Neutrophil (primary cell): Measurements from ENCODE around the gene DLGAP3.

Source experiments
- H3K27ac ChIP-seq: fragments of 200-600 bp; sonication (generic); 2 replicates; pipeline ENCODE4 v1.5.1; 2016; ENCODE audit warnings: mild to moderate bottlenecking, moderate library complexity
- H3K27me3 ChIP-seq: fragments of 200-600 bp; sonication (generic); 2 replicates; pipeline ENCODE4 v1.6.0; 2016; ENCODE audit warnings: mild to moderate bottlenecking
- H3K36me3 ChIP-seq: fragments of 200-600 bp; sonication (generic); 2 replicates; pipeline ENCODE4 v1.5.1; 2017
- H3K4me1 ChIP-seq, 2 experiments: fragments of 200-600 bp in 1 of 2; sonication (generic) in 1 of 2; 1 replicate in 1 of 2; 2 replicates in 1 of 2; pipeline versions ENCODE4 v1.5.1 to v1.6.1; 2013 to 2016; ENCODE audit warnings: low read depth in 1 of 2, low read length in 1 of 2, mild to moderate bottlenecking in 1 of 2, moderate library complexity in 1 of 2; ENCODE audit not compliant: control insufficient read depth in 1 of 2, insufficient read depth in 1 of 2
- H3K4me3 ChIP-seq, 2 experiments: fragments of 200-600 bp in 1 of 2; sonication (generic) in 1 of 2; 1 replicate in 1 of 2; 2 replicates in 1 of 2; pipeline ENCODE4 v1.5.1; 2013 to 2016; ENCODE audit warnings: low read depth in 1 of 2, low read length in 1 of 2, mild to moderate bottlenecking in 1 of 2, moderate library complexity in 1 of 2
- H3K9me3 ChIP-seq: fragments of 200-600 bp; sonication (generic); 2 replicates; pipeline ENCODE4 v1.5.1; 2016
- TF ChIP-seq, protein P1 (sequence below): fragments of 200-600 bp; sonication (generic); IDR thresholded peaks from 2 replicates; pipeline ENCODE4 v1.5.1; 2016; ENCODE audit warnings: antibody characterized with exemption

The DLGAP3 gene

DNA sequence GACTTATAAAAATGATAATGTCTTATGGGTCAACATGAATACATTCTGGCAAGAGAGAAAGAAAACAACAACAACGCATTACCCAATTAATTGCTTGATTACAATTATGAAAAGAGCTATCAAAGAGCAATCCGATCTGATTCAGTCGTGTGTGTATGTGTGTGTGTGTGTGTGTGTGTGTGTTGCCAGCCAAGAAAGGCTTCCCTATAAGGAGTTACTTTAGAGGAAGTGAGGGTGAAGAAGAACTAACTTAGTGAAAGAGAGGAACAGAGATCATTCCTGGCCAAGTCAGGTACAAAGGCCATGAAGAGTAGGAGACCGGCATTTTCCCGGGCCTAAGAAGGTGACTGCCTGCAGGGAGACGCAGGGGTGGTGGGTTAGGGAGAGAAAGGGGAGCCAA is 46.3 kb upstream of the DLGAP3 start:
- H3K27me3 ChIP-seq, result peaks cover 13% of the 10 kb centered on the region
- H3K4me1 ChIP-seq, result peaks cover 0 to 2% of the 10 kb centered on the region in 2 experiments
- no peak overlapping the region for H3K4me3 ChIP-seq
- H3K27ac ChIP-seq, result no peak overlapping the region
- TF ChIP-seq, protein P1, sequence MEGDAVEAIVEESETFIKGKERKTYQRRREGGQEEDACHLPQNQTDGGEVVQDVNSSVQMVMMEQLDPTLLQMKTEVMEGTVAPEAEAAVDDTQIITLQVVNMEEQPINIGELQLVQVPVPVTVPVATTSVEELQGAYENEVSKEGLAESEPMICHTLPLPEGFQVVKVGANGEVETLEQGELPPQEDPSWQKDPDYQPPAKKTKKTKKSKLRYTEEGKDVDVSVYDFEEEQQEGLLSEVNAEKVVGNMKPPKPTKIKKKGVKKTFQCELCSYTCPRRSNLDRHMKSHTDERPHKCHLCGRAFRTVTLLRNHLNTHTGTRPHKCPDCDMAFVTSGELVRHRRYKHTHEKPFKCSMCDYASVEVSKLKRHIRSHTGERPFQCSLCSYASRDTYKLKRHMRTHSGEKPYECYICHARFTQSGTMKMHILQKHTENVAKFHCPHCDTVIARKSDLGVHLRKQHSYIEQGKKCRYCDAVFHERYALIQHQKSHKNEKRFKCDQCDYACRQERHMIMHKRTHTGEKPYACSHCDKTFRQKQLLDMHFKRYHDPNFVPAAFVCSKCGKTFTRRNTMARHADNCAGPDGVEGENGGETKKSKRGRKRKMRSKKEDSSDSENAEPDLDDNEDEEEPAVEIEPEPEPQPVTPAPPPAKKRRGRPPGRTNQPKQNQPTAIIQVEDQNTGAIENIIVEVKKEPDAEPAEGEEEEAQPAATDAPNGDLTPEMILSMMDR, result no peak
- H3K36me3 ChIP-seq, result peaks cover 27% of the 10 kb centered on the region
- H3K9me3 ChIP-seq, result no peaks in the 10 kb centered on the region

DNA sequence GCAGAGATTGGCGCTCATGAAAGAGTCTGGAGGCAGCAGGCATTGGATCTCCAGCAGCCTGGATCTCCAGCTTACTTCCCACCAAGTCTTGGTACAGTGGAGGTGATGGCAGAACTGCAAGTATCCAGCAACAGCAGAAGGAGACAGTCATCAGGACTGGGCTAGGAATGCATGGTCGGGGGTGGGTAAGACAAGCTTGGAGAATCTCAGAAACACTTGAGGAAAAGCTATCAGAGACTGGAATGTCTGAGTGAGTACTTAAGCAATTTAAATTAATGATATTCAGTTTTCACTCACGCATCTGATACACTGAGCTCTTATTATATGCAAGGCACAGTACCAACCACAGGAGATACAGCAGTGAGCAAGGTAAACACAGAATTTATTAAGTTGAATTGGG is 45.9 kb upstream of the DLGAP3 start:
- Histone ChIP-seq H3K9me3 (no peaks in the 10 kb centered on the region), H3K27me3 (peaks cover 14% of the 10 kb centered on the region), H3K4me3 (no peak overlapping the region), H3K36me3 (peaks cover 22% of the 10 kb centered on the region), H3K4me1 (peaks cover 0 to 2% of the 10 kb centered on the region in 2 experiments), H3K27ac (no peak overlapping the region)
- TF ChIP-seq, protein P1, result no peak

DNA sequence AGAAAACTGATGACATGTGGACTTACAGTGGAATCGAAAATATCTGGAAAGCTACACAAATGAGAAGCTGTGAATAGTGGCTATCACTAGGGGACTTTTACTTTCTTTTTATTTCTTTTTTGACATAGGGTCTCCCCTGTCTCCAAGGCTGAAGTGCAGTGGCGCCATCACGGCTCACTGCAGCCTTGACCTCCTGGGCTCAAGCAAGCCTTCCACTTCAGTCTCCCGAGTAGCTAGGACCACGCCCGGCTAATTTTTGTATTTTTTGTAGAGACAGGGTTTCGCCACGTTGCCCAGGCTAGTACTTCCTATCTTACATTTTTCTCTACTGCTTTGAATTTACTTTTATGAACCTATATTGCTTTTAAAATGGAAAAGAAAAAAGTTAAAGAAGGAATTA is 45.2 kb upstream of the DLGAP3 start:
- no peak overlapping the region for H3K4me3 ChIP-seq

DNA sequence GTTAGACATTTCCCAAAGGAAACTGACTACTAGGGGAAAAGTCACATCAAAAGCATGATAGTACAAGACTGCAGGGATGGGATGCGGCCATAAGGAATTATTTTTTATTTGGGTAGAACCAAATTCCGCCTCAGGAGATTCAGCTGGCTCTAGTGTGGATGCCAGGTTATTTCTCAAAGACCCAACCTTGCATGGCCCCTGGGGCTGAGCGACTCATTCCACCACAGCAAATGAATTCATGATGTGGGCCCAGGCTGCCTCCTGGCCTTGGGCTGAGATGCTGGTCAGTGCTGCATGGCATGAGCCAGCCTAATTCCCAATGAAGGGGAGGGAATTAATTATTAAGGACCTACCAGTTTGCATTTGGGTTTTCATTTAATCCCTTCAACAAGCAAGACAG is 43.9 kb upstream of the DLGAP3 start:
- TF ChIP-seq, protein P1, result no peak
- peaks cover 13% of the 10 kb centered on the region for H3K36me3 ChIP-seq
- no peak overlapping the region for H3K27ac ChIP-seq
- H3K4me1 ChIP-seq, result peaks cover 0 to 2% of the 10 kb centered on the region in 2 experiments
- H3K4me3 ChIP-seq, result no peak overlapping the region
- no peaks in the 10 kb centered on the region for H3K9me3 ChIP-seq
- peaks cover 14% of the 10 kb centered on the region for H3K27me3 ChIP-seq

More for the DNA sequence above, 45.2 kb upstream of the DLGAP3 start:
- H3K27ac ChIP-seq, result no peak overlapping the region
- peaks cover 22% of the 10 kb centered on the region for H3K36me3 ChIP-seq
- no peaks in the 10 kb centered on the region for H3K9me3 ChIP-seq
- H3K4me1 ChIP-seq, result peaks cover 0 to 2% of the 10 kb centered on the region in 2 experiments
- TF ChIP-seq, protein P1, result no peak
- H3K27me3 ChIP-seq, result peaks cover 14% of the 10 kb centered on the region

DNA sequence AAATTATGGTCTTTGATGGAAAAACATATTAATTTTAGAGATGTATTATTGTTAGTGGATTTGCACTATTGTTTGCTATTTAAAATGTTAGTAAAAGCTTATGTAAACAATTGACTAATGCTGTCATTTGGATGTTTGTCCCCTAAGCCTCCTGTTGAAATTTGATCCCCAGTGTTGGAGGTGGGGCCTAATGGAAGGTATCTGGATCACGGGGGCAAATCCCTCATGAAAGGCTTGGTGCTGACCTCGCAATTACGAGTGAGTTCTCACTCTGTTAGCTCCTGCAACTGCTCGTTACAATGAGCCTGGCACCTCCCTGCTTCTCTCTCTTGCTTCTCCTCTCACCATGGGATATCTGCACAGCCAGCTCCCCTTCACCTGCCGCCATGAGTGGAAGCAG is 41.4 kb upstream of the DLGAP3 start:
- no peak overlapping the region for H3K27ac ChIP-seq
- H3K4me3 ChIP-seq, result no peak overlapping the region
- H3K9me3 ChIP-seq, result no peaks in the 10 kb centered on the region
- H3K36me3 ChIP-seq, result no peaks in the 10 kb centered on the region
- TF ChIP-seq, protein P1, result no peak
- H3K27me3 ChIP-seq, result peaks cover 22% of the 10 kb centered on the region
- H3K4me1 ChIP-seq, result peaks cover 0 to under 1% of the 10 kb centered on the region in 2 experiments
